PFSK-1 (cell line): ENCODE measurements around the gene RRH.

Experiments
- FOXP2 ChIP-seq: optimal IDR thresholded peaks from 2 replicates; pipeline ENCODE3; 2011; ENCODE audit warnings: borderline replicate concordance, control low read depth, inconsistent platforms; ENCODE audit not compliant: insufficient read depth; ENCODE audit errors: extremely low read length, extremely low read depth
- POLR2AphosphoS5 ChIP-seq: IDR thresholded peaks from 2 replicates; pipeline ENCODE4 v1.6.1; 2012; ENCODE audit warnings: low read depth, mild to moderate bottlenecking, control low read depth, low read length, moderate library complexity
- REST ChIP-seq, 2 experiments: IDR thresholded peaks; 2 replicates each; pipeline versions ENCODE4 v1.6.1 to v1.8.0; 2011 to 2012; ENCODE audit warnings: low read depth in 2 of 2, low read length in 2 of 2, control low read depth in 1 of 2, inconsistent platforms in 1 of 2, mild to moderate bottlenecking in 1 of 2, moderate library complexity in 1 of 2; ENCODE audit not compliant: insufficient read depth in 1 of 2
- SIN3A ChIP-seq: IDR thresholded peaks from 2 replicates; pipeline ENCODE4 v1.6.1; 2012; ENCODE audit warnings: mild to moderate bottlenecking, low read length, moderate library complexity, borderline replicate concordance; ENCODE audit not compliant: insufficient read depth
- TAF1 ChIP-seq: IDR thresholded peaks from 2 replicates; pipeline ENCODE4 v1.6.1; 2012; ENCODE audit warnings: low read length, control low read depth, borderline replicate concordance; ENCODE audit not compliant: insufficient read depth

RRH gene

GRCh38 chr4:109864134-109864533 is 36.4 kb downstream of the RRH start:
- TF ChIP-seq POLR2AphosphoS5 (no peak), SIN3A (no peak), TAF1 (no peak), FOXP2 (no peak), REST (IDR thresholded peaks at IDR 0.05; ENCODE audit: insufficient read depth in 1 of 2, low read depth in 2 of 2, low read length in 2 of 2) (no peak)

GRCh38 chr4:109870061-109870460 is 42.3 kb downstream of the RRH start:
- TF ChIP-seq SIN3A, result no peak
- TF ChIP-seq FOXP2, result no peak
- TF ChIP-seq REST (IDR thresholded peaks at IDR 0.05; ENCODE audit: insufficient read depth in 1 of 2, low read depth in 2 of 2, low read length in 2 of 2), result no peak
- TF ChIP-seq POLR2AphosphoS5, result no peak
- no peak for TF ChIP-seq TAF1

- TF ChIP-seq SIN3A (no peak), POLR2AphosphoS5 (no peak), REST (IDR thresholded peaks at IDR 0.05; ENCODE audit: insufficient read depth in 1 of 2, low read depth in 2 of 2, low read length in 2 of 2) (no peak), FOXP2 (no peak), TAF1 (no peak)
Measured at GRCh38 chr4:109872065-109872464, 44.3 kb downstream of the RRH start.

- TF ChIP-seq FOXP2 (no peak), TAF1 (no peak), POLR2AphosphoS5 (no peak)
Measured at GRCh38 chr4:109872950-109873656, 45.3 kb downstream of the RRH start.

- no peak for TF ChIP-seq FOXP2
- TF ChIP-seq REST (IDR thresholded peaks at IDR 0.05; ENCODE audit: insufficient read depth in 1 of 2, low read depth in 2 of 2, low read length in 2 of 2), result no peak
- no peak for TF ChIP-seq TAF1
- no peak for TF ChIP-seq POLR2AphosphoS5
- no peak for TF ChIP-seq SIN3A
Measured at GRCh38 chr4:109873791-109874514, 46.2 kb downstream of the RRH start.
